ENCODE measurements around the gene SYNE1. TPM values are rescaled to one million over a fixed set of nuclear protein-coding genes. Genes with fewer than 3 reads are reported as not detected.
A peak's percentile ranks its signal among the peaks of the same experiment; 100 is the strongest.

Gene SYNE1
- total RNA-seq, 1 experiment from 2014 or later: 2.5 TPM

GRCh38 chr6:152129691-152130151 lies 507.4 kb downstream of the SYNE1 start:
- Histone ChIP-seq H3K27me3 (ENCODE audit: control insufficient read depth, insufficient read depth, low read length) (no peaks in the 10 kb centered on the region), H3K36me3 (replicated peaks; ENCODE audit: control insufficient read depth, insufficient read depth, low read length) (no peaks in the 10 kb centered on the region), H3K4me3 (ENCODE audit: insufficient read depth, low read depth, low read length) (no peak overlapping the region)
- DNase-seq: peak; percentile 46

- DNase-seq: no peak
- H3K36me3 ChIP-seq (replicated peaks; ENCODE audit: control insufficient read depth, insufficient read depth, low read length): no peaks in the 10 kb centered on the region
- no peaks in the 10 kb centered on the region for H3K27me3 ChIP-seq (ENCODE audit: control insufficient read depth, insufficient read depth, low read length)
- H3K4me3 ChIP-seq (ENCODE audit: insufficient read depth, low read depth, low read length): no peak overlapping the region
Measured at GRCh38 chr6:152127432-152128165, 509.6 kb downstream of the SYNE1 start.

- H3K4me3 ChIP-seq (ENCODE audit: insufficient read depth, low read depth, low read length): no peak overlapping the region
- no peaks in the 10 kb centered on the region for H3K27me3 ChIP-seq (ENCODE audit: control insufficient read depth, insufficient read depth, low read length)
- DNase-seq: peak; percentile 55
- H3K36me3 ChIP-seq (replicated peaks; ENCODE audit: control insufficient read depth, insufficient read depth, low read length): no peaks in the 10 kb centered on the region
Measured at GRCh38 chr6:152124429-152125074, 512.6 kb downstream of the SYNE1 start.

GRCh38 chr6:152123076-152123475 lies 514.1 kb downstream of the SYNE1 start:
- no peak for DNase-seq

GRCh38 chr6:152122434-152122833 lies 514.7 kb downstream of the SYNE1 start:
- Histone ChIP-seq H3K27me3 (ENCODE audit: control insufficient read depth, insufficient read depth, low read length) (no peaks in the 10 kb centered on the region), H3K4me3 (ENCODE audit: insufficient read depth, low read depth, low read length) (no peak overlapping the region), H3K36me3 (replicated peaks; ENCODE audit: control insufficient read depth, insufficient read depth, low read length) (no peaks in the 10 kb centered on the region)
- no peak for DNase-seq

More at GRCh38 chr6:152123076-152123475, 514.1 kb downstream of the SYNE1 start:
- Histone ChIP-seq H3K4me3 (ENCODE audit: insufficient read depth, low read depth, low read length) (no peak overlapping the region), H3K36me3 (replicated peaks; ENCODE audit: control insufficient read depth, insufficient read depth, low read length) (no peaks in the 10 kb centered on the region), H3K27me3 (ENCODE audit: control insufficient read depth, insufficient read depth, low read length) (no peaks in the 10 kb centered on the region)

- no peak for DNase-seq
- no peak overlapping the region for H3K4me3 ChIP-seq (ENCODE audit: insufficient read depth, low read depth, low read length)
- no peaks in the 10 kb centered on the region for H3K36me3 ChIP-seq (replicated peaks; ENCODE audit: control insufficient read depth, insufficient read depth, low read length)
- H3K27me3 ChIP-seq (ENCODE audit: control insufficient read depth, insufficient read depth, low read length): no peaks in the 10 kb centered on the region
Measured at GRCh38 chr6:152121910-152122309, 515.3 kb downstream of the SYNE1 start.

- H3K27me3 ChIP-seq (ENCODE audit: control insufficient read depth, insufficient read depth, low read length): no peaks in the 10 kb centered on the region
- H3K36me3 ChIP-seq (replicated peaks; ENCODE audit: control insufficient read depth, insufficient read depth, low read length): no peaks in the 10 kb centered on the region
- no peak for DNase-seq
- H3K4me3 ChIP-seq (ENCODE audit: insufficient read depth, low read depth, low read length): no peak overlapping the region
Measured at GRCh38 chr6:152119831-152120230, 517.3 kb downstream of the SYNE1 start.

GRCh38 chr6:152118678-152119077 lies 518.5 kb downstream of the SYNE1 start:
- Histone ChIP-seq H3K27me3 (ENCODE audit: control insufficient read depth, insufficient read depth, low read length) (no peaks in the 10 kb centered on the region), H3K4me3 (ENCODE audit: insufficient read depth, low read depth, low read length) (no peak overlapping the region), H3K36me3 (replicated peaks; ENCODE audit: control insufficient read depth, insufficient read depth, low read length) (no peaks in the 10 kb centered on the region)
- no peak for DNase-seq

- no peak for DNase-seq
- no peaks in the 10 kb centered on the region for H3K36me3 ChIP-seq (replicated peaks; ENCODE audit: control insufficient read depth, insufficient read depth, low read length)
- H3K27me3 ChIP-seq (ENCODE audit: control insufficient read depth, insufficient read depth, low read length): no peaks in the 10 kb centered on the region
- H3K4me3 ChIP-seq (ENCODE audit: insufficient read depth, low read depth, low read length): no peak overlapping the region
Measured at GRCh38 chr6:152118224-152118623, 518.9 kb downstream of the SYNE1 start.

- Histone ChIP-seq H3K27me3 (ENCODE audit: control insufficient read depth, insufficient read depth, low read length) (no peaks in the 10 kb centered on the region), H3K4me3 (ENCODE audit: insufficient read depth, low read depth, low read length) (no peak overlapping the region), H3K36me3 (replicated peaks; ENCODE audit: control insufficient read depth, insufficient read depth, low read length) (no peaks in the 10 kb centered on the region)
- DNase-seq: no peak
Measured at GRCh38 chr6:152117156-152118133, 519.7 kb downstream of the SYNE1 start.

- Histone ChIP-seq H3K36me3 (replicated peaks; ENCODE audit: control insufficient read depth, insufficient read depth, low read length) (no peaks in the 10 kb centered on the region), H3K27me3 (ENCODE audit: control insufficient read depth, insufficient read depth, low read length) (no peaks in the 10 kb centered on the region), H3K4me3 (ENCODE audit: insufficient read depth, low read depth, low read length) (no peak overlapping the region)
- no peak for DNase-seq
Measured at GRCh38 chr6:152112491-152113261, 524.5 kb downstream of the SYNE1 start.

- H3K27me3 ChIP-seq (ENCODE audit: control insufficient read depth, insufficient read depth, low read length): no peaks in the 10 kb centered on the region
- H3K36me3 ChIP-seq (replicated peaks; ENCODE audit: control insufficient read depth, insufficient read depth, low read length): no peaks in the 10 kb centered on the region
- no peak for DNase-seq
- H3K4me3 ChIP-seq (ENCODE audit: insufficient read depth, low read depth, low read length): no peak overlapping the region
Measured at GRCh38 chr6:152110886-152111820, 526.0 kb downstream of the SYNE1 start.

- no peaks in the 10 kb centered on the region for H3K27me3 ChIP-seq (ENCODE audit: control insufficient read depth, insufficient read depth, low read length)
Measured at GRCh38 chr6:152107973-152108372, 529.2 kb downstream of the SYNE1 start.

More at GRCh38 chr6:152107973-152108372, 529.2 kb downstream of the SYNE1 start:
- Histone ChIP-seq H3K4me3 (ENCODE audit: insufficient read depth, low read depth, low read length) (no peak overlapping the region), H3K36me3 (replicated peaks; ENCODE audit: control insufficient read depth, insufficient read depth, low read length) (no peaks in the 10 kb centered on the region)
- no peak for DNase-seq
